HCT116 (cell line): ENCODE measurements around the gene USP47. TPM values are rescaled to one million over a fixed set of nuclear protein-coding genes. Genes with fewer than 3 reads are reported as not detected.

Experiments used
- ATAC-seq: fragments of 200-7000 bp; cut with Tn5 transposase; 2 replicates; pipeline ENCODE4 v1.9.1; 2020; ENCODE audit warnings: mild to moderate bottlenecking, moderate library complexity
- BruUV-seq: library from RNA; stranded (reverse); fragments of 400-500 nt; replicated peaks from 2 replicates; lab custom pipeline; 2021; lab: Mats Ljungman, UMichigan
- CTCF ChIA-PET: fragments of 300-600 bp; sonication (Branson Sonifier 250); formaldehyde crosslinking; loops from one replicate; lab custom pipeline; 2021; ENCODE audit warnings: antibody characterized with exemption; lab: Charles Lee
- POLR2A ChIA-PET: fragments of 300-600, 350-600 bp; sonication (Branson Sonifier 250); formaldehyde crosslinking; loops from one replicate; lab custom pipeline; 2021; ENCODE audit warnings: antibody characterized with exemption; lab: Charles Lee
- RAD21 ChIA-PET, 2 experiments: fragments of 300-600 bp; sonication (Branson Sonifier 250); formaldehyde crosslinking; loops; one replicate each; lab custom pipeline; 2023; ENCODE audit warnings: low total read pairs in 2 of 2; ENCODE audit not compliant: uncharacterized antibody in 2 of 2, unreplicated experiment in 2 of 2, low non-redundant PET in 1 of 2; lab: Charles Lee
- DNase-seq: peaks from one replicate; pipeline ENCODE4 v3.0.0-alpha.2; 2010; ENCODE audit warnings: low read depth, low spot score
- H2AFZ ChIP-seq: fragments of 200-600 bp; shearing (Covaris generic), sonication (generic); 2 replicates; pipeline ENCODE4 v1.6.1; 2017; ENCODE audit warnings: low read depth, mixed run types, mixed read lengths, antibody characterized with exemption, low read length; ENCODE audit not compliant: poor library complexity, severe bottlenecking
- H3K27ac ChIP-seq: 2 replicates; pipeline ENCODE4 v1.5.1; 2012; ENCODE audit warnings: low read depth, low read length
- H3K27me3 ChIP-seq: fragments of 200-600 bp; sonication (generic); 2 replicates; pipeline ENCODE4 v1.6.1; 2016; ENCODE audit warnings: mixed run types, low read length, mixed read lengths; ENCODE audit not compliant: insufficient read depth
- H3K36me3 ChIP-seq, 2 experiments: fragments of 200-500 bp in 1 of 2; fragments of 200-600 bp in 1 of 2; sonication (Bioruptor generic) in 1 of 2; sonication (generic) in 1 of 2; 2 replicates each; pipeline versions ENCODE4 v1.5.1 to v1.6.1; 2014 to 2016; ENCODE audit warnings: low read length in 2 of 2, inconsistent platforms in 1 of 2, mixed read lengths in 1 of 2, mixed run types in 1 of 2; ENCODE audit not compliant: insufficient read depth in 2 of 2, control insufficient read depth in 1 of 2
- H3K4me1 ChIP-seq, 2 experiments: fragments of 200-600 bp in 1 of 2; sonication (generic) in 1 of 2; 2 replicates each; pipeline versions ENCODE4 v1.5.1 to v1.6.1; 2012 to 2017; ENCODE audit warnings: low read length in 2 of 2, inconsistent platforms in 1 of 2, mild to moderate bottlenecking in 1 of 2, mixed read lengths in 1 of 2, mixed run types in 1 of 2, moderate library complexity in 1 of 2; ENCODE audit not compliant: insufficient read depth in 2 of 2, control insufficient read depth in 1 of 2
- H3K4me2 ChIP-seq: fragments of 200-600 bp; sonication (generic); 2 replicates; pipeline ENCODE4 v1.6.1; 2017; ENCODE audit warnings: mixed run types, low read length, mixed read lengths
- H3K4me3 ChIP-seq, 2 experiments: fragments of 200-600 bp in 1 of 2; sonication (generic) in 1 of 2; replicated peaks in 1 of 2; 2 replicates each; pipeline ENCODE4 v1.5.1; 2011 to 2016; ENCODE audit warnings: low read length in 2 of 2, control low read depth in 1 of 2, low read depth in 1 of 2, mild to moderate bottlenecking in 1 of 2, mixed read lengths in 1 of 2, mixed run types in 1 of 2
- H3K79me2 ChIP-seq: fragments of 200-600 bp; sonication (generic); 2 replicates; pipeline ENCODE4 v1.6.1; 2017; ENCODE audit warnings: mild to moderate bottlenecking, mixed run types, low read length, moderate library complexity, mixed read lengths; ENCODE audit not compliant: insufficient read depth
- H3K9ac ChIP-seq: fragments of 200-600 bp; sonication (generic); 2 replicates; pipeline ENCODE4 v1.6.1; 2016; ENCODE audit warnings: low read length, mixed read lengths
- H3K9me2 ChIP-seq: fragments of 200-600 bp; sonication (generic), shearing (Covaris generic); 2 replicates; pipeline ENCODE4 v1.6.1; 2017; ENCODE audit warnings: mixed run types, mild to moderate bottlenecking, moderate library complexity; ENCODE audit not compliant: insufficient read depth
- H3K9me3 ChIP-seq, 2 experiments: fragments of 200-500 bp in 1 of 2; fragments of 200-600 bp in 1 of 2; sonication (Bioruptor generic) in 1 of 2; sonication (generic) in 1 of 2; 2 replicates each; pipeline ENCODE4 v1.6.1; 2014 to 2017; ENCODE audit warnings: low read length in 2 of 2, mixed read lengths in 2 of 2, inconsistent platforms in 1 of 2, low read depth in 1 of 2, mild to moderate bottlenecking in 1 of 2, mixed run types in 1 of 2, moderate library complexity in 1 of 2; ENCODE audit not compliant: control insufficient read depth in 1 of 2, insufficient read depth in 1 of 2
- H4K20me1 ChIP-seq: fragments of 200-600 bp; sonication (generic), shearing (Covaris generic); 2 replicates; pipeline ENCODE4 v1.6.1; 2017; ENCODE audit warnings: mixed run types, mild to moderate bottlenecking, moderate library complexity; ENCODE audit not compliant: insufficient read depth
- ELF1 ChIP-seq: IDR thresholded peaks from 2 replicates; pipeline ENCODE4 v1.6.1; 2012; ENCODE audit warnings: low read depth, borderline replicate concordance
- FOSL1 ChIP-seq: IDR thresholded peaks from 2 replicates; pipeline ENCODE4 v1.6.1; 2012; ENCODE audit warnings: low read depth
- POLR2A ChIP-seq: IDR thresholded peaks from 2 replicates; pipeline ENCODE4 v1.7.0; 2011; ENCODE audit warnings: borderline replicate concordance; ENCODE audit not compliant: insufficient read depth, insufficient read length; ENCODE audit errors: extremely low read depth
- RAD21 ChIP-seq: IDR thresholded peaks from 2 replicates; pipeline ENCODE4 v1.6.1; 2012; ENCODE audit warnings: low read depth, mild to moderate bottlenecking
- REST ChIP-seq: IDR thresholded peaks from 2 replicates; pipeline ENCODE4 v1.6.1; 2012; ENCODE audit warnings: low read depth
- YY1 ChIP-seq: IDR thresholded peaks from 2 replicates; pipeline ENCODE4 v1.6.1; 2011; ENCODE audit warnings: low read length, low read depth, moderate library complexity, mild to moderate bottlenecking; ENCODE audit not compliant: insufficient replicate concordance; ENCODE audit errors: extremely low read depth
- ZFX ChIP-seq: fragments of 450-650 bp; IDR thresholded peaks from 2 replicates; pipeline ENCODE4 v1.6.1; 2017
- intact Hi-C: fragments of 100-400 bp; cut with micrococcal nuclease; formaldehyde crosslinking; loops from 2 replicates; pipeline ENCODE4 v1.10.0; 2022
- total RNA-seq: library from RNA; stranded (reverse); gene quantifications from one replicate; pipeline ENCODE4 v1.2.1, GENCODE V29; 2021; ENCODE audit not compliant: unreplicated experiment

USP47 gene
- total RNA-seq, 1 experiment from 2014 or later, result 18.9 TPM

- no peaks in the 10 kb centered on the region for H3K79me2 ChIP-seq
- no peak overlapping the region for H3K4me3 ChIP-seq
- H3K9me3 ChIP-seq, result no peaks in the 10 kb centered on the region; a peak in 1 of 4 replicates
- no peak overlapping the region for H3K27ac ChIP-seq
- TF ChIP-seq POLR2A (no peak), FOSL1 (no peak), ZFX (no peak), RAD21 (no peak), ELF1 (no peak), REST (no peak), YY1 (no peak)
- intact Hi-C loops, result no loop called here
- POLR2A ChIA-PET, result no interaction called here
- CTCF ChIA-PET, result no interaction called here
- no peak for ATAC-seq
- RAD21 ChIA-PET, result no interaction called here
- no peak overlapping the region for H3K4me2 ChIP-seq
- no peaks in the 10 kb centered on the region for H3K27me3 ChIP-seq
- DNase-seq, result no peak
- H4K20me1 ChIP-seq, result no peaks in the 10 kb centered on the region
- no peaks in the 10 kb centered on the region for H3K9me2 ChIP-seq
- peaks cover 14 to 32% of the 10 kb centered on the region in 2 experiments for H3K4me1 ChIP-seq
- H3K36me3 ChIP-seq, result no peaks in the 10 kb centered on the region
- BruUV-seq, result no TSS peak
- no peak overlapping the region for H2AFZ ChIP-seq
- no peak overlapping the region for H3K9ac ChIP-seq
Observed at GRCh38 chr11:11981364-11981763, 139.6 kb downstream of the USP47 start.
